H9 (cell line): ENCODE results near the gene ZNF585A. TPM values are rescaled to one million over a fixed set of nuclear protein-coding genes. Genes with fewer than 3 reads are reported as not detected.
"Not testable (repeated sequence)": the region's sequence is repeated elsewhere in the genome, so short reads cannot be mapped to it uniquely, and the experiment has no call there.

Experiments used
- DNase-seq: peaks from one replicate; pipeline ENCODE4 v3.0.0-alpha.2; 2017
- H2AFZ ChIP-seq: one replicate; pipeline ENCODE4 v1.6.1; 2013; ENCODE audit warnings: mild to moderate bottlenecking, low read length, control low read depth, moderate library complexity
- H2AK5ac ChIP-seq: 2 replicates; pipeline ENCODE4 v1.6.1; 2013; ENCODE audit warnings: low read length, control low read depth, mixed read lengths; ENCODE audit not compliant: insufficient read length
- H2BK120ac ChIP-seq: one replicate; pipeline ENCODE4 v1.6.1; 2013; ENCODE audit warnings: low read depth, mild to moderate bottlenecking, low read length, control low read depth, inconsistent platforms; ENCODE audit not compliant: poor library complexity, severe bottlenecking
- H2BK12ac ChIP-seq: 2 replicates; pipeline ENCODE4 v1.6.1; 2013; ENCODE audit warnings: low read length, control low read depth, mixed read lengths, low read depth; ENCODE audit not compliant: insufficient read length
- H2BK15ac ChIP-seq: 2 replicates; pipeline ENCODE4 v1.6.1; 2013; ENCODE audit warnings: low read depth, low read length, control low read depth
- H2BK20ac ChIP-seq: one replicate; pipeline ENCODE4 v1.6.1; 2013; ENCODE audit warnings: low read depth, mild to moderate bottlenecking, low read length, control low read depth, inconsistent platforms; ENCODE audit not compliant: poor library complexity, severe bottlenecking
- H2BK5ac ChIP-seq: 2 replicates; pipeline ENCODE4 v1.6.1; 2013; ENCODE audit warnings: low read length, control low read depth, mixed read lengths; ENCODE audit not compliant: insufficient read length
- H3K14ac ChIP-seq: 2 replicates; pipeline ENCODE4 v1.6.1; 2013; ENCODE audit warnings: low read length, control low read depth; ENCODE audit not compliant: insufficient read depth
- H3K18ac ChIP-seq: 2 replicates; pipeline ENCODE4 v1.6.1; 2013; ENCODE audit warnings: low read depth, mild to moderate bottlenecking, mixed read lengths, low read length, control low read depth; ENCODE audit not compliant: insufficient read length
- H3K23ac ChIP-seq: 2 replicates; pipeline ENCODE4 v1.6.1; 2013; ENCODE audit warnings: low read length, control low read depth, mixed read lengths, low read depth; ENCODE audit not compliant: insufficient read length
- H3K23me2 ChIP-seq: 2 replicates; pipeline ENCODE4 v1.6.1; 2013; ENCODE audit warnings: low read depth, mild to moderate bottlenecking, mixed read lengths, low read length, control low read depth; ENCODE audit not compliant: insufficient read length, poor library complexity, severe bottlenecking
- H3K27ac ChIP-seq: 2 replicates; pipeline ENCODE4 v1.5.1; 2013; ENCODE audit warnings: low read length, control low read depth, mixed read lengths, low read depth; ENCODE audit not compliant: insufficient read length
- H3K27me3 ChIP-seq: 2 replicates; pipeline ENCODE4 v1.6.1; 2013; ENCODE audit warnings: low read length, control low read depth, inconsistent platforms; ENCODE audit not compliant: insufficient read depth
- H3K4ac ChIP-seq: 2 replicates; pipeline ENCODE4 v1.6.1; 2013; ENCODE audit warnings: low read depth, mild to moderate bottlenecking, control low read depth, inconsistent platforms, low read length, moderate library complexity
- H3K4me1 ChIP-seq: 2 replicates; pipeline ENCODE4 v1.6.1; 2013; ENCODE audit warnings: low read length, control low read depth, inconsistent platforms; ENCODE audit not compliant: insufficient read depth
- H3K4me2 ChIP-seq: 2 replicates; pipeline ENCODE4 v1.6.1; 2013; ENCODE audit warnings: low read length, control low read depth, mixed read lengths; ENCODE audit not compliant: insufficient read length, insufficient read depth
- H3K56ac ChIP-seq: 2 replicates; pipeline ENCODE4 v1.6.1; 2013; ENCODE audit warnings: low read depth, mild to moderate bottlenecking, mixed read lengths, low read length, control low read depth; ENCODE audit not compliant: insufficient read length
- H3K79me1 ChIP-seq: 2 replicates; pipeline ENCODE4 v1.6.1; 2013; ENCODE audit warnings: low read depth, mild to moderate bottlenecking, moderate library complexity, low read length, control low read depth, inconsistent platforms; ENCODE audit not compliant: insufficient read depth, poor library complexity, severe bottlenecking
- H3K79me2 ChIP-seq: 2 replicates; pipeline ENCODE4 v1.6.1; 2013; ENCODE audit warnings: low read length, control low read depth, inconsistent platforms; ENCODE audit not compliant: insufficient read depth
- H3K9ac ChIP-seq: 2 replicates; pipeline ENCODE4 v1.6.1; 2013; ENCODE audit warnings: low read length, control low read depth, mixed read lengths; ENCODE audit not compliant: insufficient read length; ENCODE audit errors: extremely low read depth
- H3K9me3 ChIP-seq: one replicate; pipeline ENCODE4 v1.6.1; 2013; ENCODE audit warnings: low read depth, low read length, inconsistent platforms; ENCODE audit not compliant: control insufficient read depth
- H3T11ph ChIP-seq: one replicate; pipeline ENCODE4 v1.6.1; 2013; ENCODE audit warnings: mild to moderate bottlenecking, low read length, control low read depth, inconsistent platforms
- H4K20me1 ChIP-seq: one replicate; pipeline ENCODE4 v1.6.1; 2013; ENCODE audit not compliant: control insufficient read depth, insufficient read length, insufficient read depth
- H4K5ac ChIP-seq: 2 replicates; pipeline ENCODE4 v1.6.1; 2013; ENCODE audit warnings: low read depth, mild to moderate bottlenecking, mixed read lengths, low read length, control low read depth; ENCODE audit not compliant: insufficient read length
- H4K8ac ChIP-seq: replicated peaks from 2 replicates; pipeline ENCODE4 v1.6.1; 2013; ENCODE audit warnings: low read length, control low read depth, mixed read lengths, low read depth; ENCODE audit not compliant: insufficient read length
- H4K91ac ChIP-seq: 2 replicates; pipeline ENCODE4 v1.6.1; 2013; ENCODE audit warnings: low read depth, mild to moderate bottlenecking, moderate library complexity, mixed read lengths, low read length, control low read depth; ENCODE audit not compliant: insufficient read length
- H3K27ac Mint-ChIP-seq, 3 experiments: 2 replicates in 2 of 3; 3 replicates in 1 of 3; pipeline ENCODE4 v1.8.0; 2020 to 2021; ENCODE audit warnings: mixed read lengths in 3 of 3, mild to moderate bottlenecking in 1 of 3, moderate library complexity in 1 of 3
- H3K27me3 Mint-ChIP-seq: 2 replicates; pipeline ENCODE4 v1.8.0; 2021; ENCODE audit warnings: low read depth, mild to moderate bottlenecking, moderate library complexity, mixed read lengths
- H3K36me3 Mint-ChIP-seq, 3 experiments: 2 replicates in 2 of 3; 3 replicates in 1 of 3; pipeline ENCODE4 v1.8.0; 2020 to 2021; ENCODE audit warnings: low read depth in 3 of 3, mixed read lengths in 3 of 3; ENCODE audit not compliant: insufficient read depth in 1 of 3
- H3K4me1 Mint-ChIP-seq, 2 experiments: 2 replicates each; pipeline ENCODE4 v1.8.0; 2020; ENCODE audit warnings: mixed read lengths in 2 of 2
- H3K4me3 Mint-ChIP-seq, 2 experiments: 2 replicates in 1 of 2; 3 replicates in 1 of 2; pipeline ENCODE4 v1.8.0; 2020 to 2021; ENCODE audit warnings: mild to moderate bottlenecking in 2 of 2, mixed read lengths in 2 of 2, moderate library complexity in 1 of 2
- H3K9me3 Mint-ChIP-seq, 2 experiments: 2 replicates in 1 of 2; 3 replicates in 1 of 2; pipeline ENCODE4 v1.8.0; 2020; ENCODE audit warnings: mild to moderate bottlenecking in 2 of 2, mixed read lengths in 2 of 2, moderate library complexity in 1 of 2
- CTCF ChIP-seq: fragments of 200-600 bp; sonication (generic); conservative IDR thresholded peaks from 3 replicates; pipeline ENCODE4 v1.8.0; 2021; ENCODE audit warnings: antibody characterized with exemption, mild to moderate bottlenecking
- WGBS: extraction: QIAGEN DNeasy Blood & Tissue Kit; methylation state at CpG from one replicate; pipeline ENCODE4 v1.1.7; 2013; ENCODE audit warnings: missing lambda C conversion rate, low lambda C conversion rate, mixed read lengths; ENCODE audit not compliant: insufficient read length; ENCODE audit errors: extremely low coverage; 5-methylcytosine and 5-hydroxymethylcytosine counted together
- total RNA-seq: library from RNA; stranded (reverse); gene quantifications from 2 replicates; pipeline ENCODE4 v1.2.1, GENCODE V29; 2021

ZNF585A gene
- total RNA-seq, 1 experiment from 2014 or later = 18.3 TPM

GRCh38 chr19:37197768-37198167, 25.3 kb upstream of the ZNF585A start:
- Histone ChIP-seq H2BK120ac (no peak overlapping the region), H3K79me1 (no peaks in the 10 kb centered on the region), H3K23ac (no peak overlapping the region), H3K9ac (no peak overlapping the region), H3K27ac (no peak overlapping the region), H2BK12ac (no peak overlapping the region), H4K8ac (no peak overlapping the region), H3K18ac (no peak overlapping the region), H3K14ac (no peak overlapping the region), H4K5ac (no peak overlapping the region), H4K20me1 (no peaks in the 10 kb centered on the region), H4K91ac (no peak overlapping the region), H2BK5ac (no peak overlapping the region), H3K9me3 (no peaks in the 10 kb centered on the region), H3K4ac (no peak overlapping the region), H3K27me3 (no peaks in the 10 kb centered on the region), H3K4me2 (no peak overlapping the region), H2AFZ (no peak overlapping the region), H3K23me2 (no peaks in the 10 kb centered on the region), H2BK20ac (no peak overlapping the region), H3K79me2 (no peaks in the 10 kb centered on the region), H3K4me1 (no peaks in the 10 kb centered on the region), H2AK5ac (no peak overlapping the region), H2BK15ac (no peak overlapping the region), H3T11ph (no peak overlapping the region), H3K56ac (no peak overlapping the region)
- Mint-ChIP-seq H3K27me3 (no peaks in the 10 kb centered on the region), H3K9me3 (peaks cover 30 to 51% of the 10 kb centered on the region in 2 experiments), H3K4me1 (no peaks in the 10 kb centered on the region), H3K4me3 (no peak overlapping the region), H3K27ac (no peak overlapping the region), H3K36me3 (peaks cover 32 to 52% (median 49%) of the 10 kb centered on the region in 3 experiments)
- no CpG with 5 or more reads among the region's 2 CpGs for WGBS
- DNase-seq = no peak
- TF ChIP-seq CTCF = no peak

GRCh38 chr19:37197115-37197514, 24.6 kb upstream of the ZNF585A start:
- H3K23me2 ChIP-seq, H3K9me3 ChIP-seq, H3K9ac ChIP-seq, H4K91ac ChIP-seq, H2BK120ac ChIP-seq, H2BK20ac ChIP-seq, H3K4me1 ChIP-seq, H3K23ac ChIP-seq, H2AK5ac ChIP-seq, H4K5ac ChIP-seq, H3K4ac ChIP-seq, H3K27me3 ChIP-seq, H2BK5ac ChIP-seq, H3K79me1 ChIP-seq, H3K4me3 Mint-ChIP-seq, H3K4me2 ChIP-seq, H3K14ac ChIP-seq, H3K27me3 Mint-ChIP-seq, H4K20me1 ChIP-seq, H4K8ac ChIP-seq, H3K79me2 ChIP-seq, DNase-seq, H3T11ph ChIP-seq, H3K4me1 Mint-ChIP-seq, H3K56ac ChIP-seq, H2AFZ ChIP-seq, H2BK15ac ChIP-seq, H3K27ac Mint-ChIP-seq, H3K18ac ChIP-seq, H2BK12ac ChIP-seq, H3K27ac ChIP-seq: not testable (repeated sequence)
- no CpG with 5 or more reads among the region's 5 CpGs for WGBS
- Mint-ChIP-seq H3K36me3 (peaks cover 32 to 54% (median 46%) of the 10 kb centered on the region in 3 experiments), H3K9me3 (peaks cover 33 to 51% of the 10 kb centered on the region in 2 experiments)
